MCF 10A (cell line): ENCODE results near the gene TIAM2. TPM values are rescaled to one million over a fixed set of nuclear protein-coding genes. Genes with fewer than 3 reads are reported as not detected.

Source experiments
- BruUV-seq: library from RNA; stranded (reverse); fragments of 400-500 nt; replicated peaks from 2 replicates; lab custom pipeline; 2021; lab: Mats Ljungman, UMichigan
- CTCF ChIA-PET: fragments of 300-600 bp; sonication (Branson Sonifier 250); formaldehyde crosslinking; extraction: SDS; loops from one replicate; lab custom pipeline; 2021; ENCODE audit warnings: antibody characterized with exemption, inconsistent platforms; lab: Yijun Ruan, JAX
- POLR2A ChIA-PET: fragments of 300-600, 350-650 bp; sonication (Branson Sonifier 250); formaldehyde crosslinking; extraction: SDS; loops from one replicate; lab custom pipeline; 2020; ENCODE audit warnings: antibody characterized with exemption, inconsistent platforms; lab: Yijun Ruan, JAX
- DNase-seq: peaks from one replicate; pipeline ENCODE4 v3.0.0-alpha.2; 2018; ENCODE audit not compliant: unreplicated experiment
- H3K27ac Mint-ChIP-seq: one replicate; pipeline ENCODE4 v1.8.0; 2022; ENCODE audit warnings: mild to moderate bottlenecking, low read depth, mixed read lengths; ENCODE audit not compliant: unreplicated experiment
- H3K27me3 Mint-ChIP-seq: one replicate; pipeline ENCODE4 v1.8.0; 2022; ENCODE audit warnings: mixed read lengths; ENCODE audit not compliant: insufficient read depth, unreplicated experiment
- H3K36me3 Mint-ChIP-seq: one replicate; pipeline ENCODE4 v1.8.0; 2022; ENCODE audit warnings: mild to moderate bottlenecking, moderate library complexity, mixed read lengths; ENCODE audit not compliant: insufficient read depth, unreplicated experiment
- H3K4me1 Mint-ChIP-seq: one replicate; pipeline ENCODE4 v1.8.0; 2022; ENCODE audit warnings: mixed read lengths; ENCODE audit not compliant: insufficient read depth, unreplicated experiment
- H3K4me3 Mint-ChIP-seq: one replicate; pipeline ENCODE4 v1.8.0; 2022; ENCODE audit warnings: mild to moderate bottlenecking, moderate library complexity, mixed read lengths; ENCODE audit not compliant: unreplicated experiment
- H3K9me3 Mint-ChIP-seq: one replicate; pipeline ENCODE4 v1.8.0; 2022; ENCODE audit warnings: mixed read lengths; ENCODE audit not compliant: unreplicated experiment
- CTCF ChIP-seq: fragments of 200-600 bp; IDR thresholded peaks from one replicate; pipeline ENCODE4 v1.8.0; 2022; ENCODE audit warnings: antibody characterized with exemption, mild to moderate bottlenecking; ENCODE audit not compliant: unreplicated experiment
- intact Hi-C: fragments of 100-400 bp; cut with micrococcal nuclease; formaldehyde crosslinking; loops from 2 replicates; pipeline ENCODE4 v1.14.1; 2022
- total RNA-seq: library from RNA; stranded (reverse); gene quantifications from 2 replicates; pipeline ENCODE4 v1.2.3, GENCODE V29; 2022

The TIAM2 gene
- total RNA-seq, 1 experiment from 2014 or later = 3.1 TPM

GRCh38 chr6:154981079-154981870 lies 13.8 kb upstream of the TIAM2 start:
- Mint-ChIP-seq H3K27me3 (no peaks in the 10 kb centered on the region), H3K27ac (no peak overlapping the region), H3K9me3 (peaks cover 7% of the 10 kb centered on the region), H3K4me1 (no peaks in the 10 kb centered on the region), H3K4me3 (no peak overlapping the region), H3K36me3 (no peaks in the 10 kb centered on the region)
- no TSS peak for BruUV-seq
- ChIA-PET CTCF (interaction anchor here (0.5 to 0.6 kb wide), 2 partner anchors 28 to 33 kb away, joined by 3 read pairs; no protein-coding TSS in a partner anchor), POLR2A (interaction anchor here (0.6 kb wide), 1 partner anchor 210 kb away, joined by 3 read pairs; no protein-coding TSS in a partner anchor)
- intact Hi-C loops = no loop called here
- no peak for TF ChIP-seq CTCF
- peak; percentile 40 for DNase-seq

- Mint-ChIP-seq H3K9me3 (no peaks in the 10 kb centered on the region), H3K4me3 (no peak overlapping the region), H3K36me3 (peaks cover 6% of the 10 kb centered on the region), H3K4me1 (peaks cover 5% of the 10 kb centered on the region), H3K27ac (no peak overlapping the region), H3K27me3 (no peaks in the 10 kb centered on the region)
- no TSS peak for BruUV-seq
- POLR2A ChIA-PET = interaction anchor here (0.6 kb wide), 1 partner anchor 10 kb away, joined by 3 read pairs; no protein-coding TSS in a partner anchor
- intact Hi-C loops = no loop called here
- CTCF ChIA-PET = no interaction called here
- DNase-seq = peak; percentile 38
- no peak for TF ChIP-seq CTCF
These were observed 11.0 kb upstream of the TIAM2 start for GRCh38 chr6:154984146-154984545.

GRCh38 chr6:154986787-154987235 lies 8.3 kb upstream of the TIAM2 start:
- intact Hi-C loops = no loop called here
- no peaks in the 10 kb centered on the region for H3K27me3 Mint-ChIP-seq
- H3K4me1 Mint-ChIP-seq = peaks cover 11% of the 10 kb centered on the region
- ChIA-PET CTCF (interaction anchor here (0.7 kb wide), 1 partner anchor 181 kb away, joined by 3 read pairs; no protein-coding TSS in a partner anchor), POLR2A (no interaction called here)
- TF ChIP-seq CTCF = no peak
- no peaks in the 10 kb centered on the region for H3K9me3 Mint-ChIP-seq
- DNase-seq = peak; percentile 29
- H3K36me3 Mint-ChIP-seq = peaks cover 6% of the 10 kb centered on the region
- H3K27ac Mint-ChIP-seq = no peak overlapping the region
- H3K4me3 Mint-ChIP-seq = no peak overlapping the region
- BruUV-seq = no TSS peak

GRCh38 chr6:154989448-154989847 lies 5.7 kb upstream of the TIAM2 start:
- no peak for DNase-seq
- peaks cover 6% of the 10 kb centered on the region for H3K36me3 Mint-ChIP-seq
- no peak overlapping the region for H3K27ac Mint-ChIP-seq
- H3K9me3 Mint-ChIP-seq = no peaks in the 10 kb centered on the region
- ChIA-PET CTCF (no interaction called here), POLR2A (no interaction called here)
- H3K4me3 Mint-ChIP-seq = no peak overlapping the region
- peaks cover 17% of the 10 kb centered on the region for H3K4me1 Mint-ChIP-seq
- no TSS peak for BruUV-seq
- intact Hi-C loops = no loop called here
- no peak for TF ChIP-seq CTCF
- no peaks in the 10 kb centered on the region for H3K27me3 Mint-ChIP-seq
